GM19467 (cell line): Measurements from ENCODE around the gene NPIPB4.
A peak's percentile ranks its signal among the peaks of the same experiment; 100 is the strongest.
"Not testable (repeated sequence)": the region's sequence is repeated elsewhere in the genome, so short reads cannot be mapped to it uniquely, and the experiment has no call there.

ENCODE experiments used
- ATAC-seq: cut with Tn5 transposase; IDR thresholded peaks from one replicate; pipeline ENCODE4 v1.9.1; 2021; ENCODE audit warnings: mild to moderate bottlenecking, moderate library complexity; ENCODE audit not compliant: unreplicated experiment

Gene NPIPB4

DNA sequence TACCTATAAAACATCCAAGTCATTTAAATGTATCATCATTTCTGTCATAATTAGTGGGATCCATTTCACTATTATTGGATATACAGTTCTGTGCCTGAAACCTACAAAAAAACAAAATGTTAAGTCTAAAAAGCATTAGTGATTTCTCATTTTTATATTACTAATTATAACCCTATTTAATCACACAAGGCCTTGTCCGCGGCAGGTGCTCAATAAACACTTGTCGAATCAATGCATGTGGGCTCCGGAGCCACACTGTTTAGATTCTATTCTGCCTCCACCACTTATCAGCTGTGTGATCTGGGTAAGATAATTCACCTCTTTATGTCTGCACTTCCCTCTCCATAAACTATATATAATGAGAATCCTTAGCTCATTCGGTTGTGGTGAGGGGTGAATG, at the start of gene NPIPB4:
NPIPB4 (minus strand) TSS at position 101 of the 400 bp plus-strand sequence. CDS start 378 bp downstream, outside the sequence.
- ATAC-seq: not testable (repeated sequence)

DNA sequence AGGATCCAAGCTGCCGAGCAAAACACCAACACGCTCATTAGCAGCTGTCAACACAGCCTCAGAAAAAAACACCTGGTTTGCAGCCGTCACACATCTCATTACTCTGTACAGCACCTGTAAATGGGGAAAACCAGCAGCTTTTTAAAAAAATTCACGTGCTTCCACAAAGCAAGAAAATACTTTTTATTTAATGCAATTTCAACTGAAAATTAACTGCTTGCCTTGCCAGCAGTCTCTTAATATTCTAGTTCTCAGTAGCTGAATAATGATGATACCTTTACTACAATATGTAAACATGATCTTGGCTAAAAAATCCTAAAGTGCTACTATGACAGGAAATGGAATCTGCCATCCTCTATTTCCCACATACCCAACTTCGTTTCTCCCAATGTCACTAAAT, 41.4 kb upstream of the NPIPB4 start:
- ATAC-seq: not testable (repeated sequence)

DNA sequence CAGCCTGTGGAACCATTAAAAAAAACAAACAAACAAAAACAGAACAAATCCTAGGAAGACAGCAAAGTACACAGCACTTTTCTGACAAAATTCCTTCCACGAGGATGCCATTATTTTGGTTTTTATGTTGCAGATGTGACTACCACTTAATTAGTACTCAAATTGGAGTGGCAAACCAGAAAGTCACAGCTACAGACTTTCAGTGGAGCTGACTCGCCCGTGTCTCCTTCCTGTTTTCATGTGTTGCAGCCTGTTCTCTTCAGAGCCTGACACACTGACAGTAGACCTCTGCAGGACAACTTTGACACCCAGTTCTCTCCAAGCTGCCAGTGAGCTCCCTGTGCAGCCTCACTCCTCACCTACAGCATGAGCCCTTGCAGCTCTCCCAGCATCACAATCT, 24.4 kb upstream of the NPIPB4 start:
- ATAC-seq: not testable (repeated sequence)

DNA sequence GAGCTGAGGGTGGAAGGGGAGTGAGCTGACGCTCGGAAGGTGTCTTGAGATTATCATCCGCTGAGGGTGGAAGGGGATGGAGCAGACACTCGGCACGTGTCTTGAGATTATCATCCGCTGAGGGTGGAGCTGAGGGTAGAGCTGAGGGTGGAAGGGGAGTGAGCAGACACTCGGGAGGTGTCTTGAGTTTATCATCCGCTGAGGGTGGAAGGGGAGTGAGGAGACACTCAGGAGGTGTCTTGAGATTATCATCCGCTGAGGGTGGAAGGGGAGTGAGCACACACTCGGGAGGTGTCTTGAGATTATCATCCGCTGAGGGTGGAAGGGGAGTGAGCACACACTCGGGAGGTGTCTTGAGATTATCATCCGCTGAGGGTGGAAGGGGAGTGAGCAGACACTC, 20.4 kb downstream of the NPIPB4 start:
- not testable (repeated sequence) for ATAC-seq

DNA sequence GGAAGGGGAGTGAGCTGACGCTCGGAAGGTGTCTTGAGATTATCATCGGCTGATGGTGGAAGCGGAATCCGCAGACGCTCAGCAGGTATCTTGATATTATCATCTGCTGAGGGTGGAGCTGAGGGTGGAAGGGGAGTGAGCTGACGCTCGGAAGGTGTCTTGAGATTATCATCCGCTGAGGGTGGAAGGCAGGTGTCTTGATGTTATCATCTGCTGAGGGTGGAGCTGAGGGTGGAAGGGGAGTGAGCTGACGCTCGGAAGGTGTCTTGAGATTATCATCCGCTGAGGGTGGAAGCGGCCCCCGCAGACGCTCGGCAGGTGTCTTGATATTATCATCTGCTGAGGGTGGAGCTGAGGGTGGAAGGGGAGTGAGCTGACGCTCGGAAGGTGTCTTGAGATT, 21.2 kb downstream of the NPIPB4 start:
- not testable (repeated sequence) for ATAC-seq

DNA sequence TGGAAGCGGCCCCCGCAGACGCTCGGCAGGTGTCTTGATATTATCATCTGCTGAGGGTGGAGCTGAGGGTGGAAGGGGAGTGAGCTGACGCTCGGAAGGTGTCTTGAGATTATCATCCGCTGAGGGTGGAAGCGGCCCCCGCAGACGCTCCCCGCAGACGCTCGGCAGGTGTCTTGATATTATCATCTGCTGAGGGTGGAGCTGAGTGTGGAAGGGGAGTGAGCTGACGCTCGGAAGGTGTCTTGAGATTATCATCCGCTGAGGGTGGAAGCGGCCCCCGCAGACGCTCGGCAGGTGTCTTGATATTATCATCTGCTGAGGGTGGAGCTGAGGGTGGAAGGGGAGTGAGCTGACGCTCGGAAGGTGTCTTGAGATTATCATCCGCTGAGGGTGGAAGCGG, 21.8 kb downstream of the NPIPB4 start:
- ATAC-seq: not testable (repeated sequence)

DNA sequence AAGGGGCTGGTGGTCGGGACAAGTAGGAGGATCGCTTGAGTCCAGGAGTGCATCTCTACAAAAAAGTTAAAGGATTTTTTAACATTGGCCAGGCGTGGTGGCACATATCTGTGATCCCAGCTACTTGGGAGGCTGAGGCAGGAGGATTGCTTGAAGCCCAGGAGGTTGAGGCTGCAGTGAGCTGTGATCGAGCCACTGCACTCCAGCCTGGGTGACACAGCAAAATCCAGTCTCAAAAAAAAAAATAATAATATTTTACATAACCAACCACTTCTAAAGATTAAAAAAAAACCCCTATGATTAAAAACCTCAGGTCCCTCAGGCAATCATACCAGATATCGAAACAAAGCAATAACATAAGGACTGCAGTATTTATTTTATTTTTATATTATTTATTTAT, 23.3 kb downstream of the NPIPB4 start:
- ATAC-seq: not testable (repeated sequence)

DNA sequence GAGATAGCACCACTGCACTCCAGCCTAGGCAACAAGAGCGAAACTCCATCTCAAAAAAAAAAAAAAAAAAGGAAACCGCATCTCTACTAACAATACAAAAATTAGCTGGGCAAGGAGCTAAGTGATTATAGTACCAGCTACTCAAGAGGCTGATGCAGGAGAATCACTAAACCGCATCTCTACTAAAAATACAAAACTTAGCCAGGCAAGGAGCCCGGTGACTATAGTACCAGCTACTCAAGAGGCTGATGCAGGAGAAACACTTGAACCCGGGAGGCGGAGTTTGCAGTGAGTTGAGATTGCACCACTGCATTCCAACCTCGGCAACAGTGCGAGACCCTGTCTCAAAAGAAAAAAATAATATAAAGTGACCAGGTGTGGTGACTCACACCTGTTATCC, 27.6 kb downstream of the NPIPB4 start:
- not testable (repeated sequence) for ATAC-seq

DNA sequence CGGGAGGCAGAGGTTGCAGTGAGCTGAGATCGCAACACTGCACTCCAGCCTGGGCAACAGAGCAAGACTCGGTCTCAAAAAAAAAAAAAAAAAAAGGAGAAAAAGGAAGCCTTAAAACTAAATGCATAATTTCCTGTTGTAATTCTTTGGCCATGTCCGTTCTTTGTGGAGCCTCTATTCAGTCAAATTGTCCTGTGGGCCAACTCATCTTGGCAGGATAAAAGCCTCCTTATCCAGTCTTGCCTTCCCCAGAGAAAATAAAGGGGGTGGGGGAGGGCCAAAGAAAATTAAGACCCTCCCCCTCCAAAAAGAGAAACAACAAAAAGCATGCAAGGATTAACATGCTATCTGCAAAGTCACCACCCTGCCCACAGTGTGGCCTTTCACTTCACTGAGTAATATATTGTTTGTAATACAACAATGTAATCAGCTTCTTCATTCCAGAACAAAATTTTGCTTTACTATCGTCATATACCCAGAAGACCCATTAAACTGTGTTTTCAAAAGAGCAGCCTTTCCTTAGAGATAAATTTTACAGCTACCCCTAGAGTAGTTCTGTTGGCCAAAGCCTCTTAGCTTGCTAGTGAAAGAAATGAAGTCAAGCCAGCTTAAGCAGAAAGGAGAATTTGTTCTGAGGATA, 31.4 kb downstream of the NPIPB4 start:
- not testable (repeated sequence) for ATAC-seq

DNA sequence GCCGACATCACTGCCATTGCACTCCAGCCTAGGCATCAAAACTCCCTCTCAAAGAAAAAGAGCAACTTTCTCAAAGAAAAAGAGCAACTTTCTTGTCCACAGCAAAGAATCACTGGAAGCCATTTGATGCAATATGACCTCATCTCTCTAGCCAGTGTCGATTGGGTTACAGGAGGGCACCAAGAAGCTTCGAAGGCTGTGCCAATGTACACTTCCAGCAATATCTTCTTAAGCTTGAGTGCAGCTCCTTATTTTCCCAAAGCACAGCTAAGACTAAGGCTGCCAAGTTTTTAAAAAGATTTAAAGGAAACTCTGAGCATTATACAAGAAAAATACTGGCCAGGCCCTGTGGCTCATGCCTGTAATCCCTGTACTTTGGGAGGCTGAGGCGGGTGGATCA, 32.0 kb downstream of the NPIPB4 start:
- ATAC-seq: not testable (repeated sequence)

DNA sequence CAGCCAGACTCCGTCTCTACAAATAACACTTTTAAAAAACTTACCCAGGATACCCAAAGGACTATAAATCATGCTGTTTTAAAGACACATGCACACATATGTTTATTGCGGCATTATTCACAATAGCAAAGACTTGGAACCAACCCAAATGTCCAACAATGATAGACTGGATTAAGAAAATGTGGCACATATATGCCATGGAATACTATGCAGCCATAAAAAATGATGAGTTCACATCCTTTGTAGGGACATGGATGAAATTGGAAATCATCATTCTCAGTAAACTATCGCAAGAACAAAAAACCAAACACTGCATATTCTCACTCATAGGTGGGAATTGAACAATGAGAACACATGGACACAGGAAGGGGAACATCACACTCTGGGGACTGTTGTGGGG, 34.3 kb downstream of the NPIPB4 start:
- ATAC-seq: not testable (repeated sequence)

DNA sequence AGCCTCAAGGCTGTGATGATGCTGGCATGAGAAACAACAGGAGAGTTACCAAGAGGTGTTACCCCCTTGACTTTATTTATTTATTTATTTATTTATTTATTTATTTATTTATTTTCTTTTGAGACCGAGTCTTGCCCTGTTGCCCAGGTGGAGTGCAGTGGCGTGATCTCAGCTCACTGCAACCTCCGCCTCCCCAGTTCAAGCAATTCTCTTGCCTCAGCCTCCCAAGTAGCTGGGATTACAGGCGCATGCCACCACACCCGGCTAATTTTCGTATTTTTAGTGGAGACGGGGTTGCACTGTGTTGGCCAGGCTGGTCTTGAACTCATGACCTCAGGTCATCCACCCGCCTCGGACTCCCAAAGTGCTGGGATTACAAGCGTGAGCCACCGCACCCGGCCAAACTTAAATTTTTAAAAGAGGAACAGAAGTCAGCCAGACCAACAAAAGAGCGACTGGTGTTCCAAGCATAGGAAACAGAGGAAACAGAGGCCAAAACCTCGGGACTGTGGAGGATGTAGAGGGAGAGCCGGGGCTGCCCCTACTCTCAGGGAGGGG, 36.6 kb downstream of the NPIPB4 start:
- not testable (repeated sequence) for ATAC-seq

DNA sequence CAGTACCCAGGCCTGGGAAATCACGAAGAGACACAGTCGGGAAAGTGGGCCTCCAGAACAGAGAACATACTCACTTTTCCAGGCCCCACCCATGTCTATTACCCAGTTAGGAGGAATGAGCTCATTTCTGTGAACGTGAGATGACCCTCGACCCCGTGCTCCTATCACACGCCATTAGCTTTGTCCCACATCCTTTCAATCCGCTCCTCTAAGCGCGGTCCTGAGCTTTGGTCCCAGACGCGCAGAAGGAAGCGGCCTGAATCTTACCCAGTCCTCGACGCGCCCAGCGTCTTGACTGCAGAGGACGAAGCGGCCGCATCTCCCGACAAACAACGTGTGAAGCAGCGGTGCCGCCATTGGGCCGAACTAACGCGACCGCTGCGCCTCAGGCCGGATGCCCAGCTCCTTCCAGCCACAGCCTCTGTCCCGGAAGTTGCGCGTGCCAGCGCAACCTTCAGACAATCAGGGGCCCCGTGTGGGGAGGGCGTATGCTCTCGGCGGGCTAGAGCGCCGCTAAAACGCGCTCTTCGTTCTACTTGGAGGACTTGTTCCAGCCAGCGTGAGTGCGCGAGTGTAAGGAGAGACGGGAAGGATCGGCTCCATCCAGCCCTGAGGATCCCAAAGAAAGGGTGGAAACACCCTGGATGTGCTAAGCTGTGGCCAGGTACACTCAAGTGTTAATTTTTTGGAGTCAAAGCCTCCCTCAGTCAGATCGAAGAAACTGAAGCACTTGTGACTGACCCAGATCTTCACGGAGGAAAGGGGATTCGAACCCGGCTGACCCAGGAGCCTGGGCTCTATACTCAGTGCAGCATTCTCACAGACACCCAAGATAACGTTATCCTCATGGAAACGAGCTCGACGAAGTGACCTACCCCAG, 37.3 kb downstream of the NPIPB4 start:
- peak; percentile 88 for ATAC-seq

DNA sequence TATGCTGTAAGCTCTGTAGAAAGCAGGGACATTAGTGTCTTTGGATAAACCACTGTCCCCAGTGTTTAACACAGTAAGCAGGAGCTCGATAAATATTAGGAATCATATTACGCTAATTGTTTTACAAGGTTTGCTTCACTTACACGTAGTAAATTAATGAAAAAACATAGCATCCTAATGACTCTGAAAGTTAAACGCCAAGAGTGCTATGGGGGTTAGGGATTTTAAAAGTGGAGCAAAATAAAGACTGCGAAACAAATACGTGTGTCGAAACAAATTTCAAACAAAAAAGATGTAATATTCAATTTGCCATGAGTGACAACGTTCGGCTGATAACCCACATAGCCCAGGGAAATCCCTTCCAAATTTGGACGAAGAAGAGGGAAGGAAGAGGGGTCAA, 37.9 kb downstream of the NPIPB4 start:
- ATAC-seq: not testable (repeated sequence)

DNA sequence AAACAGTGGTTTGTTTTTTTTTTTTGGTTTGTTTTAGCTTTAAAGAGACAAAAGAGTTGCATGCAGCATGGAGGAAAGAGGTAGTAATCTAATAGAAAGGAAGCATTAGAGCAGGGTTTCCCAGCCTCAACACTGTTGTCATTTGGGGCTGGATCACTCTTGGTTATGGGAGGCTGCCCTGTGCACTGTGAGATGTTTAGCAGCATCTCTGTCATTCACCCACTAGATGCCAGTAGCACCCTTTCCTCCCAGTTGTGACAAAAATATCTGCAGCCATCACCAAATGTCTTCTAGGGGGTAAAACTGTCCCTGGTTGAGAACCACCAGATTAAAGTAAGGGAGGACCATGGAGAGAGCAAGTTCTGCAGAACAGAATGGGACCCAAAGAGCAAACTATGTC, 40.5 kb downstream of the NPIPB4 start:
- ATAC-seq: not testable (repeated sequence)

DNA sequence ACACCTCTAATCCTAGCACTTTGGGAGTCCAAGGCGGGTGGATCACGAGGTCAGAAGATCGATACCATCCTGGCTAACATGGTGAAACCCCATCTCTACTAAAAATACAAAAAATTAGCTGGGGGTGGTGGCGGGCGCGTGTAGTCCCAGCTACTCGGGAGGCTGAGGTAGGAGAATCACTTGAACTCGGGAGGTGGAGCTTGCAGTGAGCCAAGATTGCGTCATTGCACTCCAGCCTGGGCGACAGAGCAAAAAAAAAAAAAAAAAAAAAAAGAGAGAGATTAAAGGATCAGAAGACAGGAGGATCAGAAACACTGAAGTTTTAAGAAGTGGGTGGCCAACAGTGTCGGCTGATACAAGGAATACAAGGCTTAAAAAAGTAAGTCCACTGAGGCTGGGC, 41.9 kb downstream of the NPIPB4 start:
- ATAC-seq: not testable (repeated sequence)

DNA sequence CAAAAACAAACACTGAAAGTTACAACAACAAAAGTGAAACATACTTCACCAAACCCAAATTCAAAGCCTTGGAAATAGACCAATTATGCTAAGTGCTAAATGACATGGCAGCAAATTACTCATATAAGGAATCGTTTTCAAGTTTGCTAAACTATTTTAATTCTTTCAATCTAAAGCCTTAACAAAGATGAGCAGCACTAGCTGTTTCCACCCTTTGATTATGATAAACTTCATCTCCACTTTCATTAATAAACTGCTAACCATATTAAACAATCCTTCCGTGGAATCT, 55.2 kb downstream of the NPIPB4 start:
- not testable (repeated sequence) for ATAC-seq

DNA sequence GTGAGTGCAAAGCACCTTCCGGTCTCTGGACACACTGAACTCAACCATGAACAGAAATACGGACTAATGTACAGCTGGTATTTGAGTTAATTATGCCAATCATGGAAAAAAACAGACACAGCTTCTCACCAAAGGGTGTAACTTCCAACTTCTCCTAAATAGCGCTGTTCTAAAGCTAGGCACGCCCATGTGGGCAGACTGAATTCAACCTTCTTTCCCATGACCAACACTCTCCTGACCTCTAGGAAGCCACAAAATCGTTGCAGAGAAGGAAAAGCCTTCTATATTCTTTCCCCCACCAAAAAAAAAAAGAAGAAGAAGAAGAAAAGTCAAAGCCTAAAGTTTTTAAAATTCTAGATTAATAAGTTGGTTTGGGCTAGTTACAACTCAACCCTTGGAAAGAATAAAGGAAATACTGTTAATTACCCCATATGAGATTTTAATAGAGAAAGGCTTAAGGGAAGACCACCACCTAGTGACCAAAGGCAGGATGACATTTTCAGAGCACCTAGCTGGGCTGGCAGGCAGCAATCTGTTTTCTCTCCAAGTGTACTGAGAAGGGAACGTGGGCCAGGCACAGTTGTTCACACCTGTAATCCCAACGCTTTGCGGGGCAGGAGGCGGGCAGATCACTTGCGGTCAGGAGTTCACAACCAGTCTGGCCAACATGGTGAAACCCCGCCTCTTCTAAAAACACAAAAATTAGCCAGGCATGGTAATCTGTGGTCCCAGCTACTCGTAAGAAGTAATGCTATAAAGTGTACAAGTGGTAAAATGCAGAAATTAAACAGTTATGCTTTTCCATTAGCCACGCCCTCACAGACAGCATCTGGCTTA, 55.8 kb downstream of the NPIPB4 start:
- ATAC-seq: not testable (repeated sequence)

DNA sequence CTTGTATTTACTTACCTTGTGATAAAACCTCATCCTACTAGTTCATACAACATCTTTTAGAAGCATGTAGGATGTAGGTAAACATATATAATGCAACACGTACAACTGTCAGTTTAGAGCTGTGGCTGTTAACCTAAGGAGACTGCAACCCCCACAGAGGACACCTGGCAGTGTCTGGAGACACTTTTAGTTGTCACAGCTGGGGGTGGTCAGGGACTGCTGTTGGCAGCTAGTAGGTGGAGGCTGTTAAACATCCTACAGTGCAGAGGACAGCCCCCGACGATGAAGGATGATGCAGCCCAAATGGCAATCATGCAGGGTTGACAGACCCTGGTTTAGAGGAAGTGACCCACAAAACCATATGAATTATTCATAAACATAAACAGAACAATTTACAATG, 59.0 kb downstream of the NPIPB4 start:
- not testable (repeated sequence) for ATAC-seq

DNA sequence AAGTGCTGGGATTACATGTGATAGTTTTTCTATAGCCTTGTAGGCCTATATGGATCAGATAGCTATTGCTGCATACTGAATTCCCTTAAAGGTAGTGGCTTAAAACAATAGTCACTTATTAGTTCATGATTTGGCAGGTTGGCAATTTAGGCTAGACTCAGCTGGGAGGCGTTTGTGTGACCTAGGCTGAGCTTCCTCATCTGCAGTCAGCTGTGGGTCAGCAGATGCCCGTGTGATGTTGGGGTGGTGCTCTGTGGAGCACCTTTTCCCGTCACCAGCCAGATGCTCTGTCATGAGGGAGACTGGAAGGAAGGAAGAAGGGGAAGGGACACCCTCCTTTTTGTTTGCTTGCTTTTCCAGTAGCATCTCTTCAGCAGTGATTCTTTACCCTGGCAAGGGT, 64.2 kb downstream of the NPIPB4 start:
- not testable (repeated sequence) for ATAC-seq

DNA sequence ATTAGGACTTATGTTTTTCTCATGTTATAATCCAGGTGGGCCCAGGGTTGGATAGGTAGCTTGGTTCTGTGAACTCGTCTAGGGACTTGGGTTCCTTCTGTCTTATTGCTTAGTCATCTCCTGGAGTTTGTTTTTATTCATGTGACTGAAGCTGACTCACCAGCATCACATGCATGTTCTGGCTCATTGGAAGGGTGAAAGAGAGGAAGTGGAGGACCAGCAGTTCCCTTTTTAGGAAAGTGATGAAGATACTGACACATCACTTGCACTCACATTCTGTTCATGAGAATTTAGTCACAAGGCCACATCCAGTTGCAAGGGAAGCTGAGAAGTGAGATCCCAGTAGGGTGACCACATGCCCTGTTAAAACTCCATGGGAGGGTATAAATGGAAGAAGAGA, 67.0 kb downstream of the NPIPB4 start:
- ATAC-seq: not testable (repeated sequence)
